Mesenchymal stem cell (in vitro differentiated cells and primary cell): Measurements from ENCODE around the gene ATOH7.

Source experiments
- DNase-seq: peaks from one replicate; pipeline ENCODE4 v3.0.0-alpha.2; 2013
- H2AFZ ChIP-seq: one replicate; pipeline ENCODE4 v1.6.1; 2013; ENCODE audit warnings: low read depth, mild to moderate bottlenecking, control low read depth, inconsistent platforms, low read length, moderate library complexity
- H2AK5ac ChIP-seq: 2 replicates; pipeline ENCODE4 v1.6.1; 2013; ENCODE audit warnings: low read length, moderate library complexity, mild to moderate bottlenecking, inconsistent platforms; ENCODE audit not compliant: severe bottlenecking
- H2BK120ac ChIP-seq: one replicate; pipeline ENCODE4 v1.6.1; 2013; ENCODE audit warnings: low read depth, mild to moderate bottlenecking, inconsistent platforms, low read length, moderate library complexity
- H2BK12ac ChIP-seq, 2 experiments: one replicate each; pipeline ENCODE4 v1.6.1; 2013; ENCODE audit warnings: inconsistent platforms in 2 of 2, low read length in 2 of 2, mild to moderate bottlenecking in 2 of 2, moderate library complexity in 2 of 2, control low read depth in 1 of 2
- H2BK15ac ChIP-seq: one replicate; pipeline ENCODE4 v1.6.1; 2013; ENCODE audit warnings: mild to moderate bottlenecking, low read depth, inconsistent platforms; ENCODE audit not compliant: poor library complexity, severe bottlenecking
- H2BK5ac ChIP-seq: 2 replicates; pipeline ENCODE4 v1.6.1; 2013; ENCODE audit warnings: low read depth, mild to moderate bottlenecking, low read length, control low read depth, inconsistent platforms; ENCODE audit not compliant: poor library complexity, severe bottlenecking
- H3K14ac ChIP-seq, 2 experiments: one replicate each; pipeline ENCODE4 v1.6.1; 2013; ENCODE audit warnings: inconsistent platforms in 2 of 2, low read length in 2 of 2, control low read depth in 1 of 2, mild to moderate bottlenecking in 1 of 2, moderate library complexity in 1 of 2
- H3K18ac ChIP-seq, 2 experiments: one replicate each; pipeline ENCODE4 v1.6.1; 2013; ENCODE audit warnings: inconsistent platforms in 2 of 2, low read length in 2 of 2, control low read depth in 1 of 2, low read depth in 1 of 2, mild to moderate bottlenecking in 1 of 2
- H3K23ac ChIP-seq, 2 experiments: one replicate each; pipeline ENCODE4 v1.6.1; 2013; ENCODE audit warnings: inconsistent platforms in 2 of 2, low read length in 2 of 2, mild to moderate bottlenecking in 2 of 2, moderate library complexity in 2 of 2, control low read depth in 1 of 2
- H3K27ac ChIP-seq: 2 replicates; pipeline ENCODE4 v1.5.1; 2013; ENCODE audit warnings: mild to moderate bottlenecking, moderate library complexity, low read length, control low read depth, inconsistent platforms; ENCODE audit not compliant: poor library complexity, severe bottlenecking
- H3K27me3 ChIP-seq, 2 experiments: 2 replicates each; pipeline versions ENCODE4 v1.6.1 to v1.7.0; 2013; ENCODE audit warnings: low read length in 2 of 2, mild to moderate bottlenecking in 2 of 2, moderate library complexity in 2 of 2, control low read depth in 1 of 2, inconsistent platforms in 1 of 2; ENCODE audit not compliant: control insufficient read depth in 1 of 2, insufficient read depth in 1 of 2
- H3K36me3 ChIP-seq, 2 experiments: 2 replicates each; pipeline versions ENCODE4 v1.6.1 to v1.7.0; 2013; ENCODE audit warnings: low read length in 2 of 2, control low read depth in 1 of 2, inconsistent platforms in 1 of 2, low read depth in 1 of 2, mild to moderate bottlenecking in 1 of 2; ENCODE audit not compliant: insufficient read depth in 2 of 2, control insufficient read depth in 1 of 2
- H3K4ac ChIP-seq, 2 experiments: one replicate each; pipeline ENCODE4 v1.6.1; 2013; ENCODE audit warnings: inconsistent platforms in 2 of 2, low read length in 2 of 2, mild to moderate bottlenecking in 2 of 2, moderate library complexity in 2 of 2, control low read depth in 1 of 2, low read depth in 1 of 2
- H3K4me1 ChIP-seq: 2 replicates; pipeline ENCODE4 v1.6.1; 2013; ENCODE audit warnings: low read depth, low read length, control low read depth; ENCODE audit not compliant: control insufficient read depth, insufficient read depth
- H3K4me2 ChIP-seq: 2 replicates; pipeline ENCODE4 v1.6.1; 2013; ENCODE audit warnings: low read length, mild to moderate bottlenecking, inconsistent platforms; ENCODE audit not compliant: poor library complexity, severe bottlenecking
- H3K4me3 ChIP-seq, 2 experiments: 2 replicates each; pipeline versions ENCODE4 v1.5.1 to v1.7.0; 2013; ENCODE audit warnings: low read length in 2 of 2, mild to moderate bottlenecking in 2 of 2, control low read depth in 1 of 2, low read depth in 1 of 2; ENCODE audit not compliant: insufficient read depth in 1 of 2
- H3K79me1 ChIP-seq: replicated peaks from 2 replicates; pipeline ENCODE4 v1.6.1; 2013; ENCODE audit warnings: mild to moderate bottlenecking, control low read depth, low read length, inconsistent platforms; ENCODE audit not compliant: poor library complexity, severe bottlenecking
- H3K9ac ChIP-seq: 2 replicates; pipeline ENCODE4 v1.7.0; 2013; ENCODE audit warnings: mild to moderate bottlenecking, low read length, moderate library complexity
- H3K9me3 ChIP-seq: 2 replicates; pipeline ENCODE4 v1.7.0; 2013; ENCODE audit warnings: mild to moderate bottlenecking, low read length; ENCODE audit not compliant: control insufficient read depth
- H4K8ac ChIP-seq: one replicate; pipeline ENCODE4 v1.6.1; 2013; ENCODE audit warnings: inconsistent platforms, mild to moderate bottlenecking, low read length, moderate library complexity
- H4K91ac ChIP-seq: one replicate; pipeline ENCODE4 v1.6.1; 2013; ENCODE audit warnings: mild to moderate bottlenecking, low read length, inconsistent platforms
- WGBS: methylation state at CpG from one replicate; pipeline ENCODE4 v1.1.7; 2013; ENCODE audit warnings: mixed read lengths; 5-methylcytosine and 5-hydroxymethylcytosine counted together

The ATOH7 gene

GRCh38 chr10:68185085-68185484, 46.8 kb downstream of the ATOH7 start:
- H2BK120ac ChIP-seq, result no peak overlapping the region
- DNase-seq, result no peak
- H3K14ac ChIP-seq, result no peak overlapping the region
- H3K4me3 ChIP-seq, result no peak overlapping the region
- H4K91ac ChIP-seq, result no peak overlapping the region
- peak overlapping the region; percentile 12 for H4K8ac ChIP-seq
- no peak overlapping the region for H2AFZ ChIP-seq
- no peaks in the 10 kb centered on the region for H3K36me3 ChIP-seq
- H3K18ac ChIP-seq, result no peak overlapping the region
- WGBS, result 71% methylated on average over 2 of the region's 2 CpGs
- no peak overlapping the region for H3K4ac ChIP-seq
- H3K27ac ChIP-seq, result no peak overlapping the region
- H3K4me2 ChIP-seq, result no peak overlapping the region
- H2BK15ac ChIP-seq, result no peak overlapping the region
- no peak overlapping the region for H2AK5ac ChIP-seq
- no peak overlapping the region for H3K23ac ChIP-seq
- H3K9me3 ChIP-seq, result no peaks in the 10 kb centered on the region
- no peaks in the 10 kb centered on the region for H3K79me1 ChIP-seq
- H3K27me3 ChIP-seq, result peaks cover 0 to 11% of the 10 kb centered on the region in 2 experiments
- H3K9ac ChIP-seq, result no peak overlapping the region
- no peaks in the 10 kb centered on the region for H3K4me1 ChIP-seq
- no peak overlapping the region for H2BK5ac ChIP-seq
- no peak overlapping the region for H2BK12ac ChIP-seq

DNA sequence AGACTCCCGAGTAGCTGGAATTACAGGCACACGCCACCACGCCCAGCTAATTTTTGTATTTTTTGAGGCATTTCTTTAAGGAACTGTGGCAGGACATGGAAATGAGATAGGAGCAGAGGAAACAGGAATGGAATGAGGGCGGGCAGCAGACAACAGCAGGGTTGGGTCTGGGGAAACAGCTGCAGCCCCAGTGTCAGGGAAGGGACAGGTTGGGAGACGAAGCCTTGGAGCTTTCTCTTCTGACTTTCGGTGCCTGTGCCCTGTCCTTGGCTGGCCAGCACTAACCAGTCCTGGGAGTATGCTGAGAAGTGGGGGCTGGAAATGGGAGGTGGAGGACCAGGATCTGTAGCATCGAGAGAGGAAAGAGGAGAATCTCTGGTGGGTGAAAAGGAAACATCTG, 47.4 kb downstream of the ATOH7 start:
- DNase-seq, result no peak
- H3K79me1 ChIP-seq, result no peaks in the 10 kb centered on the region
- no peak overlapping the region for H2BK12ac ChIP-seq
- no peak overlapping the region for H3K4me3 ChIP-seq
- no peak overlapping the region for H3K4me2 ChIP-seq
- no peaks in the 10 kb centered on the region for H3K9me3 ChIP-seq
- H2AK5ac ChIP-seq, result no peak overlapping the region
- peaks cover 0 to 11% of the 10 kb centered on the region in 2 experiments for H3K27me3 ChIP-seq
- no peaks in the 10 kb centered on the region for H3K36me3 ChIP-seq
- no peak overlapping the region for H2BK5ac ChIP-seq
- H4K8ac ChIP-seq, result no peak overlapping the region
- H3K9ac ChIP-seq, result no peak overlapping the region
- H3K4ac ChIP-seq, result no peak overlapping the region
- no peak overlapping the region for H3K18ac ChIP-seq
- no peak overlapping the region for H2BK120ac ChIP-seq
- WGBS, result 83% methylated on average over 7 of the region's 7 CpGs
- no peak overlapping the region for H2AFZ ChIP-seq
- H3K14ac ChIP-seq, result no peak overlapping the region
- H2BK15ac ChIP-seq, result no peak overlapping the region
- no peak overlapping the region for H3K23ac ChIP-seq
- no peaks in the 10 kb centered on the region for H3K4me1 ChIP-seq
- H4K91ac ChIP-seq, result no peak overlapping the region
- no peak overlapping the region for H3K27ac ChIP-seq
